Activated naive CD4-positive, alpha-beta T cell treated with anti-CD3 and anti-CD28 coated beads for 36 hours (primary cell): ENCODE results near the gene KRTAP12-4. TPM values are rescaled to one million over a fixed set of nuclear protein-coding genes. Genes with fewer than 3 reads are reported as not detected.
"Not testable (repeated sequence)": the region's sequence is repeated elsewhere in the genome, so short reads cannot be mapped to it uniquely, and the experiment has no call there.

Experiments used
- CTCF ChIA-PET: fragments of 350-600 bp; sonication (Branson Sonifier 250); formaldehyde crosslinking; loops from one replicate; lab custom pipeline; 2021; ENCODE audit warnings: antibody characterized with exemption; lab: Charles Lee
- DNase-seq: peaks from one replicate; pipeline ENCODE4 v3.0.0-alpha.2; 2020
- H3K27ac Mint-ChIP-seq: one replicate; pipeline ENCODE4 v1.8.0; 2021; ENCODE audit warnings: mild to moderate bottlenecking, mixed read lengths
- H3K27me3 Mint-ChIP-seq: one replicate; pipeline ENCODE4 v1.8.0; 2021; ENCODE audit warnings: low read depth, mixed read lengths
- H3K36me3 Mint-ChIP-seq: one replicate; pipeline ENCODE4 v1.8.0; 2021; ENCODE audit warnings: low read depth, mixed read lengths
- H3K4me1 Mint-ChIP-seq: one replicate; pipeline ENCODE4 v1.8.0; 2021; ENCODE audit warnings: low read depth, mixed read lengths
- H3K4me3 Mint-ChIP-seq: one replicate; pipeline ENCODE4 v1.8.0; 2021; ENCODE audit warnings: mild to moderate bottlenecking, moderate library complexity, mixed read lengths
- H3K9me3 Mint-ChIP-seq: one replicate; pipeline ENCODE4 v1.8.0; 2021; ENCODE audit warnings: mixed read lengths
- intact Hi-C: fragments of 100-400 bp; cut with micrococcal nuclease; formaldehyde crosslinking; loops from one replicate; pipeline ENCODE4 v1.15.1; 2023
- total RNA-seq, 2 experiments: library from RNA; stranded (reverse); gene quantifications; one replicate each; pipeline ENCODE4 v1.2.3, GENCODE V29; 2021

The KRTAP12-4 gene
- total RNA-seq, 2 experiments from 2014 or later: not detected

GRCh38 chr21:44648557-44649311 is 5.7 kb downstream of the KRTAP12-4 start:
- no peak overlapping the region for H3K27ac Mint-ChIP-seq
- peaks cover 16% of the 10 kb centered on the region for H3K9me3 Mint-ChIP-seq

GRCh38 chr21:44647222-44647552 is 7.3 kb downstream of the KRTAP12-4 start:
- CTCF ChIA-PET: no interaction called here
- intact Hi-C loops: no loop called here
- Mint-ChIP-seq H3K36me3 (peaks cover 9% of the 10 kb centered on the region), H3K27ac (no peak overlapping the region), H3K4me3 (no peak overlapping the region), H3K4me1 (peaks cover 6% of the 10 kb centered on the region), H3K27me3 (no peaks in the 10 kb centered on the region), H3K9me3 (peaks cover 24% of the 10 kb centered on the region)
- DNase-seq: no peak

More at GRCh38 chr21:44648557-44649311, 5.7 kb downstream of the KRTAP12-4 start:
- CTCF ChIA-PET: interaction anchor here (1.2 kb wide), 1 partner anchor 9 kb away, joined by 3 read pairs; the partner anchor contains the start of gene KRTAP12-3
- no peak for DNase-seq
- Mint-ChIP-seq H3K36me3 (peaks cover 9% of the 10 kb centered on the region), H3K4me3 (no peak overlapping the region), H3K27me3 (no peaks in the 10 kb centered on the region), H3K4me1 (peaks cover 9% of the 10 kb centered on the region)
- intact Hi-C loops: no loop called here

GRCh38 chr21:44646366-44647221 is 7.9 kb downstream of the KRTAP12-4 start, which contains the start of gene KRTAP10-11:
TSS of gene KRTAP10-11 (plus strand) at chr21:44646414. CDS start at chr21:44646459, 45 bp downstream.
- DNase-seq, H3K27ac Mint-ChIP-seq, H3K27me3 Mint-ChIP-seq, H3K4me1 Mint-ChIP-seq, H3K36me3 Mint-ChIP-seq, CTCF ChIA-PET, H3K4me3 Mint-ChIP-seq, intact Hi-C loops: not testable (repeated sequence)
- H3K9me3 Mint-ChIP-seq: peaks cover 24% of the 10 kb centered on the region

- peaks cover 9% of the 10 kb centered on the region for H3K36me3 Mint-ChIP-seq
- peaks cover 6% of the 10 kb centered on the region for H3K4me1 Mint-ChIP-seq
- no peaks in the 10 kb centered on the region for H3K27me3 Mint-ChIP-seq
- no peak overlapping the region for H3K27ac Mint-ChIP-seq
- H3K9me3 Mint-ChIP-seq: peaks cover 30% of the 10 kb centered on the region
- intact Hi-C loops: no loop called here
- H3K4me3 Mint-ChIP-seq: no peak overlapping the region
- DNase-seq: no peak
- CTCF ChIA-PET: no interaction called here
Observed at GRCh38 chr21:44644878-44645277, 9.6 kb downstream of the KRTAP12-4 start.

GRCh38 chr21:44643741-44644310 is 10.6 kb downstream of the KRTAP12-4 start:
- Mint-ChIP-seq H3K4me1 (peaks cover 6% of the 10 kb centered on the region), H3K27me3 (no peaks in the 10 kb centered on the region), H3K9me3 (peaks cover 30% of the 10 kb centered on the region), H3K27ac (no peak overlapping the region), H3K4me3 (no peak overlapping the region), H3K36me3 (peaks cover 9% of the 10 kb centered on the region)
- DNase-seq: no peak
- CTCF ChIA-PET: no interaction called here
- intact Hi-C loops: no loop called here

- CTCF ChIA-PET: no interaction called here
- no peak overlapping the region for H3K27ac Mint-ChIP-seq
- H3K36me3 Mint-ChIP-seq: peaks cover 9% of the 10 kb centered on the region
- peaks cover 3% of the 10 kb centered on the region for H3K4me1 Mint-ChIP-seq
- H3K27me3 Mint-ChIP-seq: no peaks in the 10 kb centered on the region
- DNase-seq: no peak
- intact Hi-C loops: no loop called here
- H3K9me3 Mint-ChIP-seq: peaks cover 30% of the 10 kb centered on the region
- H3K4me3 Mint-ChIP-seq: no peak overlapping the region
Observed at GRCh38 chr21:44640761-44641160, 13.7 kb downstream of the KRTAP12-4 start.

GRCh38 chr21:44639331-44639655 is 15.2 kb downstream of the KRTAP12-4 start:
- Mint-ChIP-seq H3K4me1 (peaks cover 3% of the 10 kb centered on the region), H3K4me3 (no peak overlapping the region), H3K9me3 (peaks cover 21% of the 10 kb centered on the region), H3K36me3 (peaks cover 4% of the 10 kb centered on the region), H3K27me3 (no peaks in the 10 kb centered on the region), H3K27ac (no peak overlapping the region)
- CTCF ChIA-PET: no interaction called here
- no peak for DNase-seq
- intact Hi-C loops: no loop called here

GRCh38 chr21:44638506-44639330 is 15.7 kb downstream of the KRTAP12-4 start:
- H3K4me3 Mint-ChIP-seq, DNase-seq, H3K4me1 Mint-ChIP-seq, H3K36me3 Mint-ChIP-seq, intact Hi-C loops, H3K27me3 Mint-ChIP-seq, CTCF ChIA-PET, H3K27ac Mint-ChIP-seq: not testable (repeated sequence)
- H3K9me3 Mint-ChIP-seq: peaks cover 15% of the 10 kb centered on the region

- H3K27me3 Mint-ChIP-seq, DNase-seq, intact Hi-C loops, H3K4me1 Mint-ChIP-seq, H3K27ac Mint-ChIP-seq, H3K4me3 Mint-ChIP-seq, CTCF ChIA-PET, H3K36me3 Mint-ChIP-seq: not testable (repeated sequence)
- H3K9me3 Mint-ChIP-seq: peaks cover 12% of the 10 kb centered on the region
Observed at GRCh38 chr21:44637851-44638348, 16.6 kb downstream of the KRTAP12-4 start.

- intact Hi-C loops: no loop called here
- peaks cover 12% of the 10 kb centered on the region for H3K9me3 Mint-ChIP-seq
- H3K4me3 Mint-ChIP-seq: no peak within 1 kb of the TSS
- no peaks in the 10 kb centered on the region for H3K36me3 Mint-ChIP-seq
- CTCF ChIA-PET: no interaction called here
- peaks cover 3% of the 10 kb centered on the region for H3K4me1 Mint-ChIP-seq
- no peak for DNase-seq
- H3K27me3 Mint-ChIP-seq: no peaks in the 10 kb centered on the region
- no peak within 1 kb of the TSS for H3K27ac Mint-ChIP-seq
Observed at GRCh38 chr21:44637018-44637850, 17.2 kb downstream of the KRTAP12-4 start, which contains the start of gene KRTAP10-10. TSS of gene KRTAP10-10 (plus strand) at chr21:44637356. CDS start at chr21:44637418, 62 bp downstream.
